SK-N-SH (cell line): ENCODE results near the gene ELMO1. TPM values are rescaled to one million over a fixed set of nuclear protein-coding genes. Genes with fewer than 3 reads are reported as not detected.

ENCODE experiments used
- CTCF ChIA-PET: fragments of 300-600, 350-600 bp; formaldehyde crosslinking; extraction: SDS; loops from one replicate; lab custom pipeline; 2021; lab: Yijun Ruan, JAX
- POLR2A ChIA-PET: fragments of 350-600 bp; sonication (Branson Sonifier 250); formaldehyde crosslinking; extraction: SDS; loops from one replicate; lab custom pipeline; 2020; ENCODE audit warnings: antibody characterized with exemption, inconsistent platforms; lab: Yijun Ruan, JAX
- DNase-seq: peaks from one replicate; pipeline ENCODE4 v3.0.0; 2012
- H2AFZ ChIP-seq: fragments of 200-600 bp; sonication (generic); 2 replicates; pipeline ENCODE4 v1.8.1; 2016; ENCODE audit warnings: antibody characterized with exemption, mild to moderate bottlenecking, low read depth
- H3F3A ChIP-seq: fragments of 200-600 bp; sonication (generic); replicated peaks from 2 replicates; pipeline ENCODE3; 2016; ENCODE audit warnings: antibody characterized with exemption, mild to moderate bottlenecking; ENCODE audit not compliant: insufficient read depth
- H3K27ac ChIP-seq, 2 experiments: fragments of 200-500 bp in 1 of 2; fragments of 200-600 bp in 1 of 2; sonication (Bioruptor generic) in 1 of 2; sonication (generic), shearing (Covaris generic) in 1 of 2; 2 replicates each; pipeline versions ENCODE4 v1.5.1 to v1.6.1; 2014 to 2016; ENCODE audit warnings: low read depth in 2 of 2, inconsistent platforms in 1 of 2, low read length in 1 of 2, mild to moderate bottlenecking in 1 of 2, mixed read lengths in 1 of 2
- H3K27me3 ChIP-seq: fragments of 200-600 bp; sonication (generic), shearing (Covaris generic); 2 replicates; pipeline ENCODE4 v1.6.1; 2016; ENCODE audit warnings: mixed run types; ENCODE audit not compliant: insufficient read depth
- H3K36me3 ChIP-seq, 2 experiments: fragments of 200-500 bp in 1 of 2; fragments of 200-600 bp in 1 of 2; sonication (Bioruptor generic) in 1 of 2; sonication (generic) in 1 of 2; replicated peaks in 1 of 2; 2 replicates each; pipeline versions ENCODE3 to v1.5.1; 2014 to 2016; ENCODE audit warnings: low read length in 1 of 2, mild to moderate bottlenecking in 1 of 2; ENCODE audit not compliant: insufficient read depth in 2 of 2, control insufficient read depth in 1 of 2
- H3K4me1 ChIP-seq, 2 experiments: fragments of 200-500 bp in 1 of 2; fragments of 200-600 bp in 1 of 2; sonication (Bioruptor generic) in 1 of 2; sonication (generic), shearing (Covaris generic) in 1 of 2; 2 replicates each; pipeline versions ENCODE4 v1.5.1 to v1.6.1; 2014 to 2016; ENCODE audit warnings: low read depth in 1 of 2, low read length in 1 of 2, mixed run types in 1 of 2; ENCODE audit not compliant: insufficient read depth in 2 of 2, control insufficient read depth in 1 of 2
- H3K4me2 ChIP-seq: fragments of 200-600 bp; sonication (generic), shearing (Covaris generic); 2 replicates; pipeline ENCODE4 v1.6.1; 2017; ENCODE audit warnings: mixed run types
- H3K4me3 ChIP-seq, 2 experiments: fragments of 200-500 bp in 1 of 2; fragments of 200-600 bp in 1 of 2; sonication (Bioruptor generic) in 1 of 2; sonication (generic), shearing (Covaris generic) in 1 of 2; 2 replicates each; pipeline versions ENCODE4 v1.5.1 to v1.8.1; 2014 to 2016; ENCODE audit warnings: low read depth in 2 of 2, inconsistent platforms in 1 of 2, low read length in 1 of 2, mild to moderate bottlenecking in 1 of 2, mixed read lengths in 1 of 2, moderate library complexity in 1 of 2
- H3K79me2 ChIP-seq: fragments of 200-600 bp; sonication (generic); 2 replicates; pipeline ENCODE4 v1.8.1; 2017; ENCODE audit warnings: mild to moderate bottlenecking; ENCODE audit not compliant: insufficient read depth
- H3K9ac ChIP-seq: fragments of 200-600 bp; sonication (generic); 2 replicates; pipeline ENCODE4 v1.6.1; 2017; ENCODE audit warnings: mixed run types
- H3K9me2 ChIP-seq: fragments of 200-600 bp; sonication (generic); 2 replicates; pipeline ENCODE4 v1.6.1; 2017; ENCODE audit warnings: mixed run types
- H3K9me3 ChIP-seq: fragments of 200-600 bp; sonication (generic); 2 replicates; pipeline ENCODE4 v1.6.1; 2017; ENCODE audit warnings: mixed run types, mild to moderate bottlenecking, moderate library complexity
- H4K20me1 ChIP-seq: fragments of 200-600 bp; sonication (generic); 2 replicates; pipeline ENCODE4 v1.6.1; 2017; ENCODE audit warnings: mild to moderate bottlenecking, mixed run types; ENCODE audit not compliant: insufficient read depth
- ELF1 ChIP-seq: IDR thresholded peaks from 2 replicates; pipeline ENCODE4 v1.4.0; 2012
- EP300 ChIP-seq, 2 experiments: IDR thresholded peaks; 2 replicates each; pipeline versions ENCODE4 v1.4.0 to v1.6.1; 2012; ENCODE audit warnings: borderline replicate concordance in 1 of 2, low read depth in 1 of 2, low read length in 1 of 2
- EZH2phosphoT487 ChIP-seq: fragments of 200-600 bp; sonication (generic); IDR thresholded peaks from 2 replicates; pipeline ENCODE4 v1.6.1; 2017; ENCODE audit warnings: low read depth, mixed run types, mild to moderate bottlenecking, antibody characterized with exemption, moderate library complexity, borderline replicate concordance
- FOSL2 ChIP-seq: IDR thresholded peaks from 2 replicates; pipeline ENCODE4 v1.4.0; 2012; ENCODE audit warnings: low read depth, mild to moderate bottlenecking, moderate library complexity, borderline replicate concordance
- IRF3 ChIP-seq: fragments of 150-350 bp; IDR thresholded peaks from 2 replicates; pipeline ENCODE4 v1.6.1; 2016; ENCODE audit warnings: mild to moderate bottlenecking, low read depth, low read length
- JUND ChIP-seq: IDR thresholded peaks from 2 replicates; pipeline ENCODE4 v1.4.0; 2012
- MEF2A ChIP-seq: IDR thresholded peaks from 2 replicates; pipeline ENCODE4 v1.4.0; 2012; ENCODE audit warnings: low read depth, borderline replicate concordance
- NRF1 ChIP-seq: IDR thresholded peaks from 2 replicates; pipeline ENCODE4 v1.6.1; 2012; ENCODE audit warnings: low read depth, mild to moderate bottlenecking, low read length
- PBX3 ChIP-seq: IDR thresholded peaks from 2 replicates; pipeline ENCODE4; 2012
- POLR2AphosphoS5 ChIP-seq: IDR thresholded peaks from 2 replicates; pipeline ENCODE4 v1.6.1; 2012; ENCODE audit warnings: low read depth, low read length
- RAD21 ChIP-seq: IDR thresholded peaks from 2 replicates; pipeline ENCODE4 v1.6.1; 2012; ENCODE audit warnings: mild to moderate bottlenecking, low read length
- RFX5 ChIP-seq: IDR thresholded peaks from 2 replicates; pipeline ENCODE4 v1.6.1; 2012; ENCODE audit warnings: mild to moderate bottlenecking, improper control_type of control experiment, low read length
- SMC3 ChIP-seq: IDR thresholded peaks from 2 replicates; pipeline ENCODE4 v1.6.1; 2012; ENCODE audit warnings: low read depth, low read length, improper control_type of control experiment
- TAF1 ChIP-seq: IDR thresholded peaks from 2 replicates; pipeline ENCODE4 v1.6.1; 2012; ENCODE audit warnings: low read depth, mild to moderate bottlenecking, low read length, moderate library complexity, borderline replicate concordance
- TCF12 ChIP-seq: IDR thresholded peaks from 2 replicates; pipeline ENCODE4 v1.4.0; 2012
- USF2 ChIP-seq: fragments of 150-350 bp; IDR thresholded peaks from 2 replicates; pipeline ENCODE4 v1.6.1; 2017; ENCODE audit warnings: antibody characterized with exemption, low read length, low read depth, borderline replicate concordance
- WGBS: methylation state at CpG from one replicate; pipeline ENCODE4 v1.1.6; 2017; ENCODE audit warnings: low lambda C conversion rate; 5-methylcytosine and 5-hydroxymethylcytosine counted together
- polyA plus RNA-seq, 3 experiments: library from polyadenylated mRNA; depleted of rRNA; stranded (reverse); fragments of >200 nt; gene quantifications; 2 replicates each; pipeline ENCODE4 v1.2.3, GENCODE V29; 2012
- TF ChIP-seq, protein P1 (sequence below): IDR thresholded peaks from 2 replicates; pipeline ENCODE4 v1.4.0; 2012; ENCODE audit warnings: low read depth, borderline replicate concordance
- TF ChIP-seq, protein P2 (sequence below): fragments of 200-600 bp; sonication (generic); IDR thresholded peaks from 2 replicates; pipeline ENCODE4 v1.6.1; 2017; ENCODE audit warnings: antibody characterized with exemption, mild to moderate bottlenecking, moderate library complexity

ELMO1 gene
- polyA plus RNA-seq, 1 of the 3 experiments (the other 2 are of a cell fraction), result 0.64 TPM

- no peak for TF ChIP-seq EP300 (IDR thresholded peaks at IDR 0.05; ENCODE audit: borderline replicate concordance in 1 of 2, low read depth in 1 of 2, low read length in 1 of 2)
- Histone ChIP-seq H3K4me2 (no peak overlapping the region), H3K9ac (no peak overlapping the region), H3F3A (no peaks in the 10 kb centered on the region), H3K9me2 (no peaks in the 10 kb centered on the region), H3K36me3 (no peaks in the 10 kb centered on the region), H3K4me1 (peaks cover 0 to 3% of the 10 kb centered on the region in 2 experiments; a peak in 1 of 4 replicates), H3K9me3 (no peaks in the 10 kb centered on the region), H2AFZ (no peak overlapping the region), H3K27me3 (no peaks in the 10 kb centered on the region), H3K79me2 (no peaks in the 10 kb centered on the region), H4K20me1 (no peaks in the 10 kb centered on the region), H3K27ac (no peak overlapping the region), H3K4me3 (no peak overlapping the region)
- ChIA-PET POLR2A (no interaction called here), CTCF (interaction anchor here (0.8 to 1.2 kb wide), 3 partner anchors 11 to 82 kb away, joined by 3 read pairs; no protein-coding TSS in a partner anchor)
- 19% methylated on average over 1 of the region's 1 CpG for WGBS
- DNase-seq, result no peak
Observed at GRCh38 chr7:37116093-37116701, 332.5 kb downstream of the ELMO1 start.

DNA sequence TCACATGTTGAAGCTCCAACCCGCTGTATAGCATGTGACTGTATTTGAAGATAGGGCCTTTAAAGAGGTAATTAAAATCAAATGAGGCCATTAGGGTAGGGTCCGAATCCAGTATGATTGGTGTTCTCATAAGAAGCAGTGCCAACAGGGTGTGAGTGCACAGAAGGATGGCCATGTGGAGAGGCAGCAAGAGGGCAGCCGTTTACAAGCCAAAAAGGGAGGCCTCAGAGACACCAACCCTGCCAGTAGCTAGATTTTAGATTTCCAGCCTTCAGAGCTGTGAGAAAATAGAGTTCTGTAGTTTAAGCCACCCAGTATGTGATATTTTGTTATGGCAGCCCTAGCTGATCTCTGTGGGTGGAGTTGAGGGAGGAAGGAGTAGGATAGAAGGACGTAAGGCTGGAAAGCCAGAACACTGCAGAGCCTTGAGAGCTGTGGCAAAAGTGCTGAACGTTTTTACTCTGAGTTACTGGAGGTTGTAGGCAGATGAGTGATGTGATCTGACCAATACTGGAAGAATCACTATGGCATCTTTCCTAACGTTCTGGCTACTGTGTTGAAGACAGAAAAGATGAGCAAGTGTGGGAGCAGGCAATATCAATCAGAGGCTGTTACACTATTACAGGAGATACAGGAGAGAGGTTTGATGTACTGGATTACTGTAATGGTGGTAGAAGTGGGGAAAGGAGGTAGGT lies 334.9 kb downstream of the ELMO1 start:
- TF ChIP-seq JUND (no peak), EP300 (IDR thresholded peaks at IDR 0.05; ENCODE audit: borderline replicate concordance in 1 of 2, low read depth in 1 of 2, low read length in 1 of 2) (no peak), ELF1 (no peak), TAF1 (no peak), RAD21 (no peak), RFX5 (no peak), FOSL2 (no peak), SMC3 (no peak), USF2 (no peak), NRF1 (no peak), TCF12 (no peak), EZH2phosphoT487 (no peak), PBX3 (no peak), IRF3 (no peak), POLR2AphosphoS5 (no peak), MEF2A (no peak)
- TF ChIP-seq, protein P1, sequence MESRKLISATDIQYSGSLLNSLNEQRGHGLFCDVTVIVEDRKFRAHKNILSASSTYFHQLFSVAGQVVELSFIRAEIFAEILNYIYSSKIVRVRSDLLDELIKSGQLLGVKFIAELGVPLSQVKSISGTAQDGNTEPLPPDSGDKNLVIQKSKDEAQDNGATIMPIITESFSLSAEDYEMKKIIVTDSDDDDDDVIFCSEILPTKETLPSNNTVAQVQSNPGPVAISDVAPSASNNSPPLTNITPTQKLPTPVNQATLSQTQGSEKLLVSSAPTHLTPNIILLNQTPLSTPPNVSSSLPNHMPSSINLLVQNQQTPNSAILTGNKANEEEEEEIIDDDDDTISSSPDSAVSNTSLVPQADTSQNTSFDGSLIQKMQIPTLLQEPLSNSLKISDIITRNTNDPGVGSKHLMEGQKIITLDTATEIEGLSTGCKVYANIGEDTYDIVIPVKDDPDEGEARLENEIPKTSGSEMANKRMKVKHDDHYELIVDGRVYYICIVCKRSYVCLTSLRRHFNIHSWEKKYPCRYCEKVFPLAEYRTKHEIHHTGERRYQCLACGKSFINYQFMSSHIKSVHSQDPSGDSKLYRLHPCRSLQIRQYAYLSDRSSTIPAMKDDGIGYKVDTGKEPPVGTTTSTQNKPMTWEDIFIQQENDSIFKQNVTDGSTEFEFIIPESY, result no peak
- TF ChIP-seq, protein P2, sequence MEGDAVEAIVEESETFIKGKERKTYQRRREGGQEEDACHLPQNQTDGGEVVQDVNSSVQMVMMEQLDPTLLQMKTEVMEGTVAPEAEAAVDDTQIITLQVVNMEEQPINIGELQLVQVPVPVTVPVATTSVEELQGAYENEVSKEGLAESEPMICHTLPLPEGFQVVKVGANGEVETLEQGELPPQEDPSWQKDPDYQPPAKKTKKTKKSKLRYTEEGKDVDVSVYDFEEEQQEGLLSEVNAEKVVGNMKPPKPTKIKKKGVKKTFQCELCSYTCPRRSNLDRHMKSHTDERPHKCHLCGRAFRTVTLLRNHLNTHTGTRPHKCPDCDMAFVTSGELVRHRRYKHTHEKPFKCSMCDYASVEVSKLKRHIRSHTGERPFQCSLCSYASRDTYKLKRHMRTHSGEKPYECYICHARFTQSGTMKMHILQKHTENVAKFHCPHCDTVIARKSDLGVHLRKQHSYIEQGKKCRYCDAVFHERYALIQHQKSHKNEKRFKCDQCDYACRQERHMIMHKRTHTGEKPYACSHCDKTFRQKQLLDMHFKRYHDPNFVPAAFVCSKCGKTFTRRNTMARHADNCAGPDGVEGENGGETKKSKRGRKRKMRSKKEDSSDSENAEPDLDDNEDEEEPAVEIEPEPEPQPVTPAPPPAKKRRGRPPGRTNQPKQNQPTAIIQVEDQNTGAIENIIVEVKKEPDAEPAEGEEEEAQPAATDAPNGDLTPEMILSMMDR, result no peak
- H3K4me3 ChIP-seq, result no peak overlapping the region
- H3K79me2 ChIP-seq, result no peaks in the 10 kb centered on the region
- no peaks in the 10 kb centered on the region for H3K9me2 ChIP-seq
- no peak overlapping the region for H2AFZ ChIP-seq
- no peak overlapping the region for H3K9ac ChIP-seq
- POLR2A ChIA-PET, result no interaction called here
- no peak overlapping the region for H3K27ac ChIP-seq
- H3K4me2 ChIP-seq, result no peak overlapping the region
- H4K20me1 ChIP-seq, result no peaks in the 10 kb centered on the region
- no peaks in the 10 kb centered on the region for H3F3A ChIP-seq
- no peak for DNase-seq
- WGBS, result 16% methylated on average over 6 of the region's 6 CpGs
- H3K27me3 ChIP-seq, result no peaks in the 10 kb centered on the region
- no peaks in the 10 kb centered on the region for H3K9me3 ChIP-seq
- CTCF ChIA-PET, result interaction anchor here (1.3 to 1.5 kb wide), 3 partner anchors 68 to 147 kb away, joined by 3 to 5 read pairs (median 4); no protein-coding TSS in a partner anchor
- no peaks in the 10 kb centered on the region for H3K36me3 ChIP-seq
- H3K4me1 ChIP-seq, result peaks cover 0 to 5% of the 10 kb centered on the region in 2 experiments; a peak in 1 of 4 replicates
